ENCODE data around the gene SARDH.
"Not testable (repeated sequence)": the region's sequence is repeated elsewhere in the genome, so short reads cannot be mapped to it uniquely, and the experiment has no call there.

The SARDH gene

DNA sequence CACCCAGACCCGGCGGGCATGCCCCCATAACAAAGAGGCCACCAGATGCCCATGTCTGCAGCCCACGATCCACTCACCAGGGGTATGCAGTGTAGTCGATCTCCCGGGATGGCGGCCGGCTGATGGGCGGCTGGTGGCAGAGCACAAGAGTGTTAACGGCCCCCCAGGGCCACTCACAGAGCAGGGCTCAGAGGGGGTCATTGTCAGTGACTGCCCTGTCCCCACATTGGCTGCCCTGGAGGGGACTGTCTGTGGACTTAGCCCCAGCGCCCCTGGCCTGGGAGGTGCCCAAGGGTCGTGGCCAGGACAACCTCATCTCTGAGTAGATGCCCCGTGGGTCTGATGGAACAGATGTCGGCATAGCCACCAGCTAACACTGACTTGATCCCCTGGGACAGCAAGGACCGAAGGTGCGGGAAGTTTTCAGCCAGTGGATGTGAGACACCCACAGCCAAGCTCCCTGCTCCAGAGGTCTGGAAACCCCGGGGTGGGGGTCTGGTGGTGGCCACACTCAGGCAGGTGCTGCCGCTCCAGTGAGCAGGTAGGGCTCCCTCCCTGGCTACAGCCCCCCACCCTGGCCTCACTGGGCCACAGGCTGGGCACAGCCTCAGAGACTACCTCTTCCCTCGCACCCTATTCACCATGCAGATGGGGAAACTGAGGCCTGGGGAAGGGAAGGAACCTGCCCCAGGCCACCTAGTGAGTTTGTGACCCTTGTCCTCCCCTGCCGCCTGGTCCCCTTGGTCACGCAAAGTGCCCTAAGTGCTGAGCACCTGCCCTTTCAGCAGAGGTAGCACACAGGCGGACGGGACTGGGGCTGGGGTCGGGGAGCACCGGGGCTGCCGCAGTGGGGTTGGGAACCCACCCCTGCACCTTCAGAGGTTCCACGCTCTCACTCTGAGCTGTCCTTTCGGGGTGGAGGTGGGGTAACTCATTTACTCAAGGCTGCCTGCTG, 38.1 kb upstream of the SARDH start:
- DNase-seq, result no peak

DNA sequence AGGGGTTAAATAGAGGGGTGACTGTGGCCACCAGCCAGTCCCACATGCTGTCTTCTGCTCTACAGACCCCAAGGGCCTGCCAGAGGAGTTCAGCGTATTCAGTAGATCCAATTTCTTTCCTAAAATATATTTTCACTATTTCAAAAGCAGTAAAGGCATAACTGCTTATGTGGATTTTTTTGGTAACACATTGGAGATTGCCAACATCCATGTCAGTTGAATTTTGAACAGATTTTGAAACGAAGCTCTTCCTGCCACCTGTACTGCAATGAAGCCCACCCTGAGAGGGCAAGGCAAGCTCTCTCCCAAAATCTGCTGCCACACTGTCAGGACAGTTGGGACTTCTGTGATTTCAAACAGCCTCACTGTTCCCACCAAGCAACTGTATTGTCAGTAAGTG, 37.1 kb upstream of the SARDH start:
- no peak for DNase-seq

DNA sequence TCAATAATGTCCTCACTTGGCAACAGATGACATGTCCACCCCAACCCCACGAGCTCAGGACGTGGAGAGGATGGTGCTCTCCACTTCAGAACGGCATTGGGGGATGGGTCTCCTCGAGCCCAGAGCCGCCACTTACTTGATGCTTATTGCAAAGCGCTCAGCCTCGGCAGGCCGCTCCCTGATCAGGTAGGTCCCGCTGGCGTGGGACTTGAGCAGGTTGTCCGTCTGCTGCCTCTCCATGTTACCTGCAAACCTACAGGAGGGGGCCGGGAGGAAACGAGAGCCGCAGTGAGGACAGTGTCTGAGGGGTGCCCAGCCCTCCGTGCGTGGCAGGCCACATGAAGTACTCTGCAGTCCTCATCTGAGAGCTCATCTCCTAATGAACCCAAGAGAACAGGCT, 36.6 kb upstream of the SARDH start:
- DNase-seq, result no peak

DNA sequence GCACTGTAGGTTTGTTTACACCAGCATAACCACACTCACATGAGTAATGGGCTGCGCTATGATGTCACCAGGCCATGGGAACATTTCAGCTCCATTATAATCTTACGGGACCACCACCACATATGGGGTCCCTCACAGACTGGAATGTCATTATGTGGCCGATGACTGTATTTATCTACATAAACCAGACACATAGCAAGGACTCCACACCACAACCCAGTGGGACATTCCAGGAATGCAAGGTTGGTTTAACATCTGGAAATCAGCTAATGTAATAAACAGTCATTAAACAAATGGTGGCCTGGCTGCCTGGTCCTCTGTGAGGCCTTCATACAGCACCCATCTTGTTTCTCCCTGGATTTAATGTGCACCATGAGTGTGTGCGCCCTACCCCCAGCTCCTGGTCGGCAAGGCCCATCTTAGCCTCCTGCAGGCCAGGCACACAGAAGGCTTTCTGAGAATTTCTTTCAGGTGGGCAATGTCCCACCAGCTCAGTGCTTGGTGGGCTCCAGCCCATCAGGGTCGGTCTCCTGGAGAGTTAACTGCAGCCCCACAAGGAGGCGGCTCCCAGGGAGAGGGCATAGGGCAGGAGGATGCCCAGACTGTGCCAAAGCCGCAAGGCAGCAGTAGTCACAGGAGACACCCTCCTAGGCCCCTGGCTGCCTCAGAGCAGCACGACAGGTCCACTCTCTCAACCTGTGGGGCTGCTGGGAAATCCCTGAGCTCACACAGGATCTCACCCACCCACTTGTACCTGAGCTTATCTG, 35.9 kb upstream of the SARDH start:
- DNase-seq, result peak; percentile 66

DNA sequence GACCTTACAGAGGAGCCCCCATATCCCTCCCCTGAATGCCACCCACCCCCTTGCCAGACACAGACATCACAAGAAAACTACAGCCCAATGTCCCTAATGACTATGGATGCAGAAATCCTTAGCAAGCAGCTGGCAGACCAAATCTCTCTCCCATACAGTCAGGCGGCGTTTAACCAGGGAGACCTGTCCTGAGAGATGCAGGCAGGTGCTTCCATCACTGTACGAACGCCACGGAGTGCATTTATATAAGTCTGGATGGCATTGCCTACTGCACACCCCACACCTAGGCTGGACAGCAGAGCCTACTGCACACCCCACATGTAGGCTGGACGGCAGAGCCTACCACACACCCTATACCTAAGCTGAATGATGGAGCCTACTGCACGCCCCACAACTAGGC, 34.4 kb upstream of the SARDH start:
- no peak for DNase-seq

DNA sequence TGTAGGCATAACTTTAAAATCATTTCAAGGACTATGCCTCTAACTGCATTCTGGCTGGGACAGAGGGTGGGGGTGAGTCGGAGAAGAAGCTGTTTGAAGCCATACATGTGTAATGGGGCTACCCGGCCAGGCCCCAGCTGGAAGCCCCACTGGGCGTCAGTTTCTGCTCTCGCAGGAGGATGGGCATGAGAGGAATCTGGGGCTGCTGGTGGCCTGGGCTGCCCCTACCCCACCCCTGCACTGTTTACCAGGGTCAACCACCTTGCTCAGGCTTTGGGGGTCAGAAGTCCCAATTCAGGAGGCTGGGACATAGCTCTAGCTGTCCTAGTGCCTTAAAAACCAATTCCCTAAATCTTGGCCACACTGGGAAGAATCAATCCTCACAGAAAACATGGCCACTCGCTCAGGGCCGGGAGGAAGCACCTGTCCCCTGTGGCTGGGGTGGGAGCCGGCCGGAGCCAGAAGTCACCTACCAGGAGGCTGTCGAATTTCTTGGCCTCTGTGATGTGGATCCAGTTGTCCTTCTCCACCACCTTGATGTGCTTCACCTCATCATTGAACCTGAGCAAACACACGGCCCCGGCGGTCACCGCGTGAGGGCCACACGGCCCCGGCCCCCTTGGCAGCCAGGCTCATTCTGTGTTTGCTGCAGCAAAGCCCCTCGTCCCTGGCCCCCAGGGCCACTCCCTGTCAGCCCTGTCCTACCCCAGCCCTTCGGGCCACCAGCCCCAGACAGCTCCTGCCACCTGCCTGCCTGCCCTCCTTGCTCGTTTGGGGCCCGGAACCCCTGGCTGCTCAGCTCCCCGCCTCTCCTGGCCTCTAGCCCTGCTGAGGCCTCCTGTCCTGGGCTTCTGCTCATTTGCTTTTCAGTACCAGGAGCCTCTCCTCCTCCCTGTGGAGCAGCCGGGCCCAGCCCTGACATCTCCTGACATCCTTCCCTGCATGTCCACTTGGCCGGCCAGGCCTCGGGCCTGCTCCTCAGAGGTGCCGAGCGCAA, 33.6 kb upstream of the SARDH start:
- DNase-seq, result no peak

DNA sequence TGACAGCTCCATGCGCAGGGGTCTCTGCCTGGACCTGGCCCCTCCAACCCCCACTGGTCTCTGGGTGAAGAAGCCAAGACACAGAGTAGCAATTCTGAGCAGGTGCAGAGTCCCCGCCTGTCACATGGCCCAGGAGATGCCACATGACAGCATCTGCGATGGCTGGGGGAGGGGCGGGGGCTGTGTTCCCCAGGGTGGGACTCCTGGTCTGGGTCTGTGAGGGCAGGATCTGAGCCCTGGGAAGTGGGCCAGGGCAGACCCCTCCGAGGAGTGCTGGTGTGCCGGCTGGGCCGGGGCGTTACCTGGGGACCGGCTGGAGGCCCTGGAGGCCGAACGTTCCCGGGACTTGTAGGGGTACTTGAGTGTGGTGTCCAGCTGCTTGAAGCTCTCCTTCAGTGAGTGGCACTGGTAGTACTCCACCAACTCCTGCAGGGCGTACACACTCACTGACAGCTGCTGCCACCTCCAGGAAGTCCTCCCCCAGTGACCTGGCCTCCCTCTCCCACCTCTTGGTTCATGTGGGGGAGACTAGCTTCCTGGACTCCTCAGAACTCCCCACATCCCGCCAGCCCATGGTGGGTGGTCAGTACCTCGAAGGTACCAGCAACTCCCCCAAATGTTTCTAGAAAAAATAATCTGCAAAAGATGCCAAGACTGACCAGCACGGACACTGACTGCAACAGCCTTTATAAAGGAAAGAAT, 32.1 kb upstream of the SARDH start:
- DNase-seq, result no peak

DNA sequence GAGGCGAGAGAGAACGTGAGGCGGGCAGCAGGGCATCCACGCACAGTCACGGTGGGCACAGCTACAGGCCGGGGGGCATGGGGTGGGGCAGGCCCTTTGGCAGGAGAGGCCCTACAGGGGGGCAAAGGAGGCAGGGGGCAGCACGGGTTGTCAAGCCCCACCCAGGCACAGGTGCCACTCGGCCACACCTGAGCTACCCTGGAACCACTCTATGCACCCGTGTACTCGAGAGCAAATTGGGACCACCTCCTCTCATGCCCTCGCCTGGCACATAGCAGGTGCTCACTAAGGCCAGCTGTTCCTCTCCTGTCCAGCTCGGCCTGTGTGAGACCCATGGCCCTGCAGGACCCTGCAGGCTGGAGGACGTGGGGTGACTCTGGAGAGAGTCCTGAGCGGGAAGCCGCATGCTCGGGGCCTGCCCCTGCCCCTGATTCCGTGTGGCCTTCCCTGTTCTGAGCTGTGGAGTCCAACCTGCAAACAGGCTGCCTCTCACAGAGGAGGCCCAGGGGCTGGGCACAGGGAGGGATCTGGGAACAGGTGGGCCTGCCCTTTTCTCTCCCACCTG, 31.4 kb upstream of the SARDH start:
- DNase-seq, result no peak

DNA sequence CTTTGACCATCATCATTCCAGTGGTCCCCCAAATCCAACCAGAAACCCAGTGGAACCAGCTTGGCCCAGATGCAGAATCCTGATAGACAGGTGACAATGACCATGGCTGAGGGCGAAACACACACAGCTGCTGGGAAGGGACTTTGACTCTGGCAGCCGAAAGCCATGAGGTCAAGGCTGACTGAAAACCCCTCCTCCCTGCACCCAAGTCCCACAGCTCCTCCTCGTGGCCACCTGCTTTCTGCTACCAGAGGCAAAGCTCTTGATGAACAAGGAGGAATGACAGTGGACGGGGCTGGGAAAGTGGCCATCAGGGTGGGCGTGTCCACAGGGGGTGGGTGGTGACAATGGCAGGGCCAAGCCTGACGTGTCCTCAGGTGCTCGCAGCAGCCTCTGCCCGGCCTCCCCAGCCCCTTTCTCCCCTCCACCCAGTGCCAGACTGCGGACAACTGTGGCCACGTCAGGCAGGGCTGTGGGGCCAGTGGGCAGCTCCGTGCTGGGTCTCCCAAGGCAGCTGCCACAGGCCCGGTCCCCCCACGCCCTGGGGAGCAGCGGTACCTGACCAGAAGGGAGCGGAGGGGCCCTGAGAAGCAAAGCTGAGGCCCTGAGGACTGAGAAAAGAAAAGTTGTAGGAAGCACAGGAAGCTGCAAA, 30.8 kb upstream of the SARDH start:
- DNase-seq, result no peak

DNA sequence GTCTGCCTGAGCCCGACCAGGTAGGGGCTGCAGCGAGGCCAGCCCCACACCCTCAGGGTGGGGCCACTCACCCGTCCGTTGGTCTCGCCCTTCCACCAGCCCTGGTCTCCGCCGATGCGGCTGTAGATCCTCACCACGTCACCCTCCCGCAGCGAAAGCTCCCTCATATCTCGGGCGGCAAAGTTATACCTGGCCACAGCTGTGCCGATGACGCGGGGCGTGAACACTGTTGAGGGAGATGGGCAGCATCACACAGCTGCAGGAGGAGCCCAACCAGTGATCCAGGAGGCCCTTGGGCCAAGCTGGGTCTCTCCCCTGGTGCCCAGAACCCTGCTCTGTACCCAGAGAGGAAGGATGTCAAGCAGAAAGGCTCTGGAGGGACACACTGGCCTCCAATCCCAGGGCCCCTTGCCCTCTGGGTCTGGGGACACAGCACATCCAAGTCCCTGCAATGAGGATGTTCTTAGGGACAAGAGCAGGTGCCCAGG, 30.3 kb upstream of the SARDH start:
- DNase-seq, result no peak

DNA sequence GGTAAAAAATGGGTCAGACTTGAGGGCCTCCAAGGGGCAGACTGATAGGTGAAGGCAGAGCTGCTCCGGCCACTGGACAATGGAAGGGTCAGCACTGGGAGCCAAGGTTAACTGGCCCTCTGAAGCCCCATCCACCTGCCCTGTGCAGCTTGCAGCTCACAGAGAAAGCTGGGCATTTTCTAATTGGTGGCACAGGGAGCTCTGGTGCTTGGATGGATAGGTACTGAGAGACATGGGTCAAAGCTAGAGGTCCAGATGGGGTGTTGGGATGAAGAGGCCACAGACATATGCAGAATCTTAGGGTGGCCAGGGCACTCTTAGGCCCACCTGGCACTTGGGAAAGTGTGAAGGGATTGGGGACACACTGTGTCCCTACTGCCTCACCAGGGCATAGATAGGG, 29.5 kb upstream of the SARDH start:
- no peak for DNase-seq

DNA sequence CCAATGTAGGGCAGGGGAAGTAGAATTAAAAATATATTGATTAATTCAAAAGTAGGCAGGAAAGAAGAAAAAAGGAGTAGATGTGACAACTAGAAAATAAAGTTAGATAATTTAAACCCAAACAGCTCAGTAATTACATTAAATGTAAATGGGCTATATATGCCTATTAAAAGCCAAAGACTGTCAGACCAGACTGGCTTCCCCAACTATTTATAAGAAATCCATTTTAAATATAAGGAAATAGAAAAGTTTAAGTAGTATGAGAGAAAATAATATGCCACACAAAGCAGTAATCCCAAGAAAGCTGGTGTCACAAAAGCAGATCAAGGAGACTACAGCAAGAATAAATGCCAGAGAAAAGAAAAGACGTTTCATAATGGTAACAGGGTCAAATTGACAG, 28.9 kb upstream of the SARDH start:
- DNase-seq, result no peak

DNA sequence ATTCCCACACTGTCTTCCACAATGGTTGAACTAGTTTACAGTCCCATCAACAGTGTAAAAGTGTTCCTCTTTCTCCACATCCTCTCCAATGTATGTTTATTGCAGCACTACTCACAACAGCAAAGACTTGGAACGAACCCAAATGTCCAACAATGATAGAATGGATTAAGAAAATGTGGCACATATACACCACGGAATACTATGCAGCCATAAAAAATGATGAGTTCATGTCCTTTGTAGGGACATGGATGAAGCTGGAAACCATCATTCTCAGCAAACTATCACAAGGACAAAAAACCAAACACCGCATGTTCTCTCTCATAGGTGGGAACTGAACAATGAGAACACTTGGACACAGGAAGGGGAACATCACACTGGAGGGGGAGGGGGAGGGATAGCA, 28.1 kb upstream of the SARDH start:
- not testable (repeated sequence) for DNase-seq

DNA sequence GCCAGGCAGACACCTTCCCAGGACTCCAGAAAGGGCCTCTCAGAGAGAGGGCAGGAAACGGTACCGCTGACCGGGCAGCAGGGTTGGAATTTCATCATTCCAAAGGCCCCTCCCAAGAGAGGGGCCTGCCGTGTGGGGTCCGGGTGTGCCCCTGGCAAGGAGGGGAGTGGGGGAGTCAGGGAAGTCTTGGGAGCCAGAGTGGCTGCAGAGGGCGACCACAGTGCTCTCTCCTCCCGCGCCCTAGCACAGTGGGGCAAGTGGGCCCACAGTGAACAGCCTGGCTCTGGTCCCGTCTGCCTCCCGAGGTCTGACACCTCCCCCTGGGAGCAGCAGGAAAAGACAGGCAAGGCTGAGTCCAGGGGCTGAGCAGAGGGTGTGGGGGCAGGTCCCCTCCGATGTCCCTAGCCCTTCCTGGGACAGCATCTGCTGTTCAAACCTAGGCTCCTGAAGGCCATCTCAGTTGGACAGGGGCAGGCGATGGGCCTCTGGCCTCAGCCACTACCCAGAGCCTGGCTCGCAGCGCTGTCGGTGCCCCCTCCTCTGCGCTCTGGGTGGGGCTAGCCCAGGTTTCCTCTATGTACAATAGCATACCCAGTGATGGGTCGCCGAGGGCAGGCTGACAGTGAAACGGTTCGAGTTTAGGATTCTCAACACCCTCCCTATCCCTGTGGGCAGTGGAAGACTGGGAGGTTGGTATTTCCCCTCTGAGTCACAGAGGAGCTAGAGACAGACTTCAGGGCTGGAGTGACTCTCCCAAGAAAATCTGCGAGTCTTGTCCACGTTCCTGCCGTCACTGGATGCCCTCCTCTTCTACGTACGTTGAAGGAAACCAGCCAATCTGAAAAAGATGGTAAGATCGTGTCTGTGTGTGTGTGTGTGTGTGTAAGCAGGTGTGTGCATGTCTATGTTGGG, 25.4 kb upstream of the SARDH start:
- DNase-seq, result no peak

DNA sequence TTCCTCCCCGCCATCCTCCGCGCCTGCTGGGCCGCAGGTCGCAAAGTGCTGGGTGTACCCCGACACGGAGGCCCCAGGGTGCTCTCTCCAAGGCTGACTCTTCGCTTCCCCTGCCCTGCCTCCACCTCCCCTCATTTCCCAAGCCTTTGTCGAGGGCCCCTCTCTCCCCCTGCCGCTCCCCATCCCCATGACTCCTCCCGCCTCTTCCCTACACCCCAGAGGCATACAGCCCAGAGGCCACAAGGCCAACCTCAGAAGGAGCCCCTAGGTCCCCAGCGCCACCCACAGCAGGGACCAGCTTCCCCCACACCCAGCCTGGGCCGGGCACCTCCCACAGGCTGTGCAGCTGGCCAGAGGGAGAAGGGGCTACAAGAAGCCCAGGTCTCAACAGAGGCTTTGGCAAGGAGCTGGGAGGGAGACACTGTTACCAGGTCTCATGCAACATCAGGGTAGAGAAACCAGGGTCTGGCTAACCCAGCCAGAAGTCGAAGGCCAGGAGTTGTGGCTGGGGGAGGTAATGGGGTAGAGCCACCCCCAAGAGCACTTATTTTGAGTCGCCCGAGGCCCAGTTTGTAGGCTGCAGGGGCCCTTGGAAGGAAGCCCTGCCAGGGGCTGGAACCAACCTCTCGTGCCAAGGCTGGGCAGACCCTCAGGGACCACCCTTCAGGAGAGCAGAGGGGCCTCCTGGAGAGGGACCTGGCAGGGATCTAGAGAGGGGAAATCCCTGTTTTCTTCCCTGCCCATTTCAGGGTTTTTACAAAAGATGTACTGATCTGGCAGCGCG, 24.5 kb upstream of the SARDH start:
- DNase-seq, result no peak

DNA sequence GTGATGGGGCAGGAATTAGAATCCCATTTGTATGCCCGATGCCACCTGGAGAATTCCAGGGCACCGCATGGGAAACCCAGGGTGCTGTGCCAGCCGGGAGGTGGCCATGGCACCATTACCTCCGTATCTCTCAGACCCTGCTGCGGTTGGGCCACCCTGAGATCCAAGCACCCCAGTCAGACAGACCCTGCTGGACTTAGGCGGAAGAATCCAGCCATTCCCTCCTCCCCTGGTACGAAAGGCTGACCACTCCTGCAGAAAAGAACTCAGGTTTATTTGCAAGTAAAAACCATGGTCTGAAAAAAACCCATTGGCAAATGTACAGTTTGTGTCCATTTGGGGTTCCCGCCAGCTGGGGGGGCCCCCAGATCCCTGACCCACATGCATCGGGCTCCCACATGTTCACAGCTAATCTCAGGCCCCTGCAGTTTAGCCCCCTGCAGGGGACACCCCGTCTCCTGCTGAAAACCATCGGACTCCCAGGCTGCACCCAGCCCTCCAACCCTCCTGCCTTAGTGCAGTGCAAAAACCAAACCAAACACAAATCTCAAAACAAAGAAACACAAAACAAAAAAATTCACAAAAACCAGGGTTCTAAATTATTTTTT, 23.6 kb upstream of the SARDH start:
- no peak for DNase-seq

DNA sequence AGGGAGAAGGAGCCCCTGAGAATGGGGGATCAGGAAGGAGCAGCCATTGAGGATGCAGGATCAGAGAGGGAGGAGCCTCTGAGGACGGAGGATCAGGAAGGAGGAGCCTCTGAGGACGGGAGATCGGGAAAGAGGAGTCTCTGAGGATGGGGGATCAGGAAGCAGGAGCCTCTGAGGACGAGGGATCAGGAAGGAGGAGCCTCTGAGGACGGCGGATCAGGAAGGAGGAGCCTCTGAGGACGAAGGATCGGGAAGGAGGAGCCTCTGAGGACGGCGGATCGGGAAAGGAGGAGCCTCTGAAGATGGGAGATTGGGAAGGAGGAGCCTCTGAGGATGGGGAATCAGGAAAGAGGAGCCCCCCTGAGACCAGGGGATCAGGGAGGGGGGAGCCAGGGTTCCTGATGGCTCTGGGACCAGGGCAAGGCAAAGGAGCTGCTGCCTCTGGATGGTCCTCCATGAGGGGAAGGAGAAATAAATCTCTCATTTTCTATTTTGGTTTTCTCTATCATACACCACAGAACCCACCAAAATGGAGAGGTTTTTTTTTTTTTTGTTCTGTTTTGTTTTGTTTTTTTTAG, 22.6 kb upstream of the SARDH start:
- no peak for DNase-seq

DNA sequence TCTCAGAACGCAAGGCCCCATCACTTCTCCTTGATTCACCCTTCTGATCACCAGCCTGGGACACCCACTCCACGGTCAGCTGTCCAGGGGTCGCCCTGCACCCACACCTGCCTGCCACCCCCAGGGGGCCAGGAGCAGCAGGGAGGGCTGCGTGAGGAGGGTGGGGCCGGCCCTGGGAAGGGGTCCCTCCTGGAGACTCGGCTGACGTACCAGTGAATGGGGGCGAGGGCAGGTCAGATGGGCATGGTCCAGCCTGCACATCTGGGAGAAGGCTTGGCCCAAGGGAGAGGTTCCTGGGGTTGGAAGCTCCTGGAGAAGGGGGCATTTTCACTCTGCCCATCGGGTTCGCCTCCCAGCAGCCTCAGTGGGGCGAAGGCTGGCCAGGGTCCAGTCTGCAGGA, 21.8 kb upstream of the SARDH start:
- no peak for DNase-seq
